Natural killer cell (primary cell): Measurements from ENCODE around the gene PDE2A. TPM values are rescaled to one million over a fixed set of nuclear protein-coding genes. Genes with fewer than 3 reads are reported as not detected.

Experiments
- ATAC-seq, 3 donors: fragments of 150-1000 bp in 2 of 3; fragments of 200-7000 bp in 1 of 3; cut with Tn5 transposase; 1 replicate in 1 of 3; 2 replicates in 2 of 3; pipeline ENCODE4 v1.10.0; 2021; ENCODE audit warnings: mild to moderate bottlenecking in 2 of 3, moderate library complexity in 2 of 3
- DNase-seq, 2 donors: peaks; one replicate each; pipeline versions ENCODE4 v3.0.0 to v3.0.0-alpha.2; 2013 to 2021; ENCODE audit warnings: mixed read lengths in 1 of 2
- H3K27ac ChIP-seq: one replicate; pipeline ENCODE4 v1.5.1; 2013; ENCODE audit warnings: mild to moderate bottlenecking, low read length
- H3K27me3 ChIP-seq: one replicate; pipeline ENCODE4 v1.6.1; 2013; ENCODE audit warnings: low read length; ENCODE audit not compliant: control insufficient read depth, insufficient read depth
- H3K36me3 ChIP-seq: one replicate; pipeline ENCODE4 v1.6.1; 2013; ENCODE audit warnings: low read length; ENCODE audit not compliant: control insufficient read depth, insufficient read depth
- H3K4me1 ChIP-seq: one replicate; pipeline ENCODE4 v1.6.1; 2013; ENCODE audit warnings: low read length; ENCODE audit not compliant: control insufficient read depth, insufficient read depth
- H3K4me3 ChIP-seq: one replicate; pipeline ENCODE4 v1.5.1; 2013; ENCODE audit warnings: low read length
- H3K9me3 ChIP-seq: one replicate; pipeline ENCODE4 v1.6.1; 2013; ENCODE audit warnings: low read length; ENCODE audit not compliant: control insufficient read depth, insufficient read depth
- H3K27ac Mint-ChIP-seq, 2 donors: one replicate each; pipeline ENCODE4 v1.8.0; 2022; ENCODE audit warnings: mild to moderate bottlenecking in 2 of 2, mixed read lengths in 2 of 2, moderate library complexity in 1 of 2
- H3K27me3 Mint-ChIP-seq, 2 donors: one replicate each; pipeline ENCODE4 v1.8.0; 2022; ENCODE audit warnings: low read depth in 2 of 2, mixed read lengths in 2 of 2
- H3K36me3 Mint-ChIP-seq: one replicate; pipeline ENCODE4 v1.8.0; 2022; ENCODE audit warnings: mixed read lengths
- H3K4me1 Mint-ChIP-seq, 2 donors: one replicate each; pipeline ENCODE4 v1.8.0; 2022; ENCODE audit warnings: mixed read lengths in 2 of 2
- H3K4me3 Mint-ChIP-seq: one replicate; pipeline ENCODE4 v1.8.0; 2022; ENCODE audit warnings: mild to moderate bottlenecking, moderate library complexity, mixed read lengths
- H3K9me3 Mint-ChIP-seq, 2 donors: one replicate each; pipeline ENCODE4 v1.8.0; 2022; ENCODE audit warnings: mixed read lengths in 2 of 2
- CTCF ChIP-seq: fragments of 200-600 bp; IDR thresholded peaks from one replicate; pipeline ENCODE4 v1.8.0; 2022; ENCODE audit warnings: antibody characterized with exemption
- WGBS: methylation state at CpG from one replicate; pipeline ENCODE4 v1.1.7; 2013; ENCODE audit warnings: missing lambda C conversion rate; ENCODE audit not compliant: insufficient coverage; 5-methylcytosine and 5-hydroxymethylcytosine counted together
- intact Hi-C: fragments of 100-400 bp; cut with micrococcal nuclease; formaldehyde crosslinking; loops from one replicate; pipeline ENCODE4 v1.14.2; 2022
- total RNA-seq, 4 donors: library from RNA; stranded (reverse); fragments of 120-200 nt in 1 of 4; gene quantifications; one replicate each; pipeline versions ENCODE4 v1.2.3 to v1.2.4, GENCODE V29; 2013 to 2022

The PDE2A gene
- total RNA-seq, 3 donors from 2014 or later (not counting 1 experiment from before 2014, with no cell fraction given), result 8.7 to 11.9 (median 9.0) TPM

GRCh38 chr11:72634472-72635095 lies 39.6 kb downstream of the PDE2A start:
- peaks cover 8 to 19% of the 10 kb centered on the region in 2 donors for H3K27me3 Mint-ChIP-seq
- H3K9me3 Mint-ChIP-seq, result no peaks in the 10 kb centered on the region
- 84% methylated on average over 6 of the region's 7 CpGs for WGBS
- peaks cover 13% of the 10 kb centered on the region for H3K27me3 ChIP-seq
- H3K4me3 Mint-ChIP-seq, result no peak overlapping the region
- ATAC-seq (no peak), DNase-seq (no peak)
- no peaks in the 10 kb centered on the region for H3K36me3 Mint-ChIP-seq
- H3K27ac Mint-ChIP-seq, result no peak overlapping the region
- intact Hi-C loops, result no loop called here
- H3K4me3 ChIP-seq, result no peak overlapping the region
- peaks cover 0 to 4% of the 10 kb centered on the region in 2 donors for H3K4me1 Mint-ChIP-seq
- TF ChIP-seq CTCF, result no peak
- no peak overlapping the region for H3K27ac ChIP-seq
- H3K36me3 ChIP-seq, result no peaks in the 10 kb centered on the region
- H3K4me1 ChIP-seq, result no peaks in the 10 kb centered on the region
- no peaks in the 10 kb centered on the region for H3K9me3 ChIP-seq

- Histone ChIP-seq H3K27me3 (peaks cover 10% of the 10 kb centered on the region), H3K9me3 (no peaks in the 10 kb centered on the region), H3K27ac (no peak overlapping the region), H3K36me3 (no peaks in the 10 kb centered on the region), H3K4me3 (no peak overlapping the region), H3K4me1 (no peaks in the 10 kb centered on the region)
- H3K27me3 Mint-ChIP-seq, result peaks cover 8 to 19% of the 10 kb centered on the region in 2 donors
- no peak for TF ChIP-seq CTCF
- ATAC-seq, result no peak
- WGBS, result 85% methylated on average over 8 of the region's 9 CpGs
- no peaks in the 10 kb centered on the region for H3K9me3 Mint-ChIP-seq
- no peak overlapping the region for H3K4me3 Mint-ChIP-seq
- no peak overlapping the region for H3K27ac Mint-ChIP-seq
- no peak for DNase-seq
- H3K36me3 Mint-ChIP-seq, result no peaks in the 10 kb centered on the region
- intact Hi-C loops, result no loop called here
- H3K4me1 Mint-ChIP-seq, result peaks cover 0 to 4% of the 10 kb centered on the region in 2 donors
Observed at GRCh38 chr11:72634016-72634415, 40.2 kb downstream of the PDE2A start.

- H3K36me3 Mint-ChIP-seq, result no peaks in the 10 kb centered on the region
- H3K4me1 Mint-ChIP-seq, result peaks cover 0 to 4% of the 10 kb centered on the region in 2 donors
- WGBS, result 63% methylated on average over 4 of the region's 4 CpGs
- Histone ChIP-seq H3K9me3 (no peaks in the 10 kb centered on the region), H3K4me3 (no peak overlapping the region), H3K27me3 (peaks cover 3% of the 10 kb centered on the region), H3K4me1 (no peaks in the 10 kb centered on the region), H3K27ac (no peak overlapping the region), H3K36me3 (no peaks in the 10 kb centered on the region)
- no peak for ATAC-seq
- no peaks in the 10 kb centered on the region for H3K9me3 Mint-ChIP-seq
- no peak overlapping the region for H3K4me3 Mint-ChIP-seq
- TF ChIP-seq CTCF, result no peak
- peaks cover 8 to 16% of the 10 kb centered on the region in 2 donors for H3K27me3 Mint-ChIP-seq
- no peak overlapping the region for H3K27ac Mint-ChIP-seq
- DNase-seq, result no peak
- intact Hi-C loops, result no loop called here
Observed at GRCh38 chr11:72633068-72633467, 41.2 kb downstream of the PDE2A start.
